Endothelial cell (in vitro differentiated cells): ENCODE data around the gene SLC7A1. TPM values are rescaled to one million over a fixed set of nuclear protein-coding genes. Genes with fewer than 3 reads are reported as not detected.

Experiments used
- DNase-seq: peaks from one replicate; pipeline ENCODE4 v3.0.0; 2021; ENCODE audit warnings: low spot score
- H3K27ac Mint-ChIP-seq: one replicate; pipeline ENCODE4 v1.8.0; 2021; ENCODE audit warnings: mixed read lengths, inconsistent platforms; ENCODE audit not compliant: unreplicated experiment
- H3K27me3 Mint-ChIP-seq: one replicate; pipeline ENCODE4 v1.8.0; 2021; ENCODE audit warnings: mild to moderate bottlenecking, moderate library complexity, mixed read lengths, inconsistent platforms; ENCODE audit not compliant: unreplicated experiment
- H3K36me3 Mint-ChIP-seq: one replicate; pipeline ENCODE4 v1.8.0; 2021; ENCODE audit warnings: mild to moderate bottlenecking, low read depth, mixed read lengths, inconsistent platforms; ENCODE audit not compliant: unreplicated experiment
- H3K4me1 Mint-ChIP-seq: one replicate; pipeline ENCODE4 v1.8.0; 2021; ENCODE audit warnings: mild to moderate bottlenecking, mixed read lengths, inconsistent platforms; ENCODE audit not compliant: unreplicated experiment
- H3K4me3 Mint-ChIP-seq: one replicate; pipeline ENCODE4 v1.8.0; 2021; ENCODE audit warnings: mild to moderate bottlenecking, mixed read lengths, inconsistent platforms; ENCODE audit not compliant: unreplicated experiment
- H3K9me3 Mint-ChIP-seq: one replicate; pipeline ENCODE4 v1.8.0; 2021; ENCODE audit warnings: mixed read lengths, inconsistent platforms; ENCODE audit not compliant: unreplicated experiment
- CTCF ChIP-seq: fragments of 200-600 bp; sonication (generic); IDR thresholded peaks from one replicate; pipeline ENCODE4 v1.5.0; 2021; ENCODE audit warnings: antibody characterized with exemption; ENCODE audit not compliant: unreplicated experiment
- total RNA-seq: library from RNA; stranded (reverse); fragmentation: NEBNext Ultra II Directional; extraction: Animal tissue kit (Norgen Biotek cat#: 25700); gene quantifications from one replicate; pipeline ENCODE4 v1.2.1, GENCODE V29; 2021; ENCODE audit not compliant: unreplicated experiment

SLC7A1 gene
- total RNA-seq, 1 donor from 2014 or later: 17.4 TPM

GRCh38 chr13:29521336-29521735 is 74.2 kb downstream of the SLC7A1 start:
- no peak for TF ChIP-seq CTCF
- H3K4me3 Mint-ChIP-seq: no peak overlapping the region
- DNase-seq: no peak
- no peak overlapping the region for H3K27ac Mint-ChIP-seq
- peaks cover 8% of the 10 kb centered on the region for H3K4me1 Mint-ChIP-seq
- peaks cover 24% of the 10 kb centered on the region for H3K36me3 Mint-ChIP-seq
- H3K9me3 Mint-ChIP-seq: no peaks in the 10 kb centered on the region
- peaks cover 1% of the 10 kb centered on the region for H3K27me3 Mint-ChIP-seq

- Mint-ChIP-seq H3K9me3 (no peaks in the 10 kb centered on the region), H3K36me3 (peaks cover 28% of the 10 kb centered on the region), H3K27ac (no peak overlapping the region), H3K27me3 (peaks cover 2% of the 10 kb centered on the region), H3K4me1 (peaks cover 8% of the 10 kb centered on the region), H3K4me3 (no peak overlapping the region)
- no peak for TF ChIP-seq CTCF
- DNase-seq: no peak
Measured at GRCh38 chr13:29520671-29521070, 74.8 kb downstream of the SLC7A1 start.

- peak overlapping the region; percentile 2 for H3K4me3 Mint-ChIP-seq
- H3K9me3 Mint-ChIP-seq: no peaks in the 10 kb centered on the region
- TF ChIP-seq CTCF: no peak
- no peak for DNase-seq
- peaks cover 4% of the 10 kb centered on the region for H3K27me3 Mint-ChIP-seq
- peaks cover 29% of the 10 kb centered on the region for H3K36me3 Mint-ChIP-seq
- peak overlapping the region; percentile 1 for H3K27ac Mint-ChIP-seq
- H3K4me1 Mint-ChIP-seq: peaks cover 8% of the 10 kb centered on the region
Measured at GRCh38 chr13:29519921-29520320, 75.6 kb downstream of the SLC7A1 start.

GRCh38 chr13:29516880-29517279 is 78.6 kb downstream of the SLC7A1 start:
- no peaks in the 10 kb centered on the region for H3K9me3 Mint-ChIP-seq
- H3K4me1 Mint-ChIP-seq: peaks cover 3% of the 10 kb centered on the region
- peaks cover 5% of the 10 kb centered on the region for H3K27me3 Mint-ChIP-seq
- DNase-seq: no peak
- peaks cover 26% of the 10 kb centered on the region for H3K36me3 Mint-ChIP-seq
- no peak for TF ChIP-seq CTCF
- peak overlapping the region; percentile 24 for H3K4me3 Mint-ChIP-seq
- H3K27ac Mint-ChIP-seq: no peak overlapping the region

GRCh38 chr13:29516012-29516411 is 79.5 kb downstream of the SLC7A1 start:
- peaks cover 3% of the 10 kb centered on the region for H3K4me1 Mint-ChIP-seq
- no peak for DNase-seq
- peaks cover 5% of the 10 kb centered on the region for H3K27me3 Mint-ChIP-seq
- no peak overlapping the region for H3K27ac Mint-ChIP-seq
- no peaks in the 10 kb centered on the region for H3K9me3 Mint-ChIP-seq
- no peak for TF ChIP-seq CTCF
- H3K36me3 Mint-ChIP-seq: peaks cover 30% of the 10 kb centered on the region
- H3K4me3 Mint-ChIP-seq: no peak overlapping the region
